Calu3 (cell line): ENCODE data around the gene TAS1R3. TPM values are rescaled to one million over a fixed set of nuclear protein-coding genes. Genes with fewer than 3 reads are reported as not detected.

Experiments
- BruUV-seq: library from RNA; stranded (reverse); fragments of 400-500 nt; replicated peaks from 2 replicates; lab custom pipeline; 2021; lab: Mats Ljungman, UMichigan
- CTCF ChIA-PET: fragments of 300-600 bp; sonication (Branson Sonifier 250); formaldehyde crosslinking; loops from one replicate; lab custom pipeline; 2022; ENCODE audit warnings: antibody characterized with exemption; lab: Charles Lee
- DNase-seq: peaks from one replicate; pipeline ENCODE4 v3.0.0; 2022
- H3K27ac Mint-ChIP-seq: one replicate; pipeline ENCODE4 v1.8.0; 2022; ENCODE audit warnings: mixed read lengths; ENCODE audit not compliant: unreplicated experiment
- H3K27me3 Mint-ChIP-seq: one replicate; pipeline ENCODE4 v1.8.0; 2022; ENCODE audit warnings: mixed read lengths; ENCODE audit not compliant: unreplicated experiment
- H3K36me3 Mint-ChIP-seq: one replicate; pipeline ENCODE4 v1.8.0; 2022; ENCODE audit warnings: mild to moderate bottlenecking, moderate library complexity, mixed read lengths; ENCODE audit not compliant: insufficient read depth, unreplicated experiment
- H3K4me1 Mint-ChIP-seq: one replicate; pipeline ENCODE4 v1.8.0; 2022; ENCODE audit warnings: mild to moderate bottlenecking, low read depth, mixed read lengths; ENCODE audit not compliant: unreplicated experiment
- H3K4me3 Mint-ChIP-seq: one replicate; pipeline ENCODE4 v1.8.0; 2022; ENCODE audit warnings: mild to moderate bottlenecking, low read depth, moderate library complexity, mixed read lengths; ENCODE audit not compliant: unreplicated experiment
- H3K9me3 Mint-ChIP-seq: one replicate; pipeline ENCODE4 v1.8.0; 2022; ENCODE audit warnings: low read depth, mixed read lengths; ENCODE audit not compliant: unreplicated experiment
- CTCF ChIP-seq: fragments of 200-600 bp; IDR thresholded peaks from one replicate; pipeline ENCODE4 v1.8.0; 2022; ENCODE audit warnings: antibody characterized with exemption; ENCODE audit not compliant: unreplicated experiment
- intact Hi-C: fragments of 100-400 bp; cut with micrococcal nuclease; formaldehyde crosslinking; loops from one replicate; pipeline ENCODE4 v1.10.0; 2022; ENCODE audit not compliant: unreplicated experiment
- total RNA-seq: library from RNA; stranded (reverse); gene quantifications from 2 replicates; pipeline ENCODE4 v1.2.3, GENCODE V29; 2022

Gene TAS1R3
- total RNA-seq, 1 experiment from 2014 or later: 0.42 TPM

- CTCF ChIA-PET: no interaction called here
- H3K27me3 Mint-ChIP-seq: no peaks in the 10 kb centered on the region
- no TSS peak for BruUV-seq
- H3K4me1 Mint-ChIP-seq: peaks cover 10% of the 10 kb centered on the region
- H3K27ac Mint-ChIP-seq: no peak overlapping the region
- intact Hi-C loops: no loop called here
- no peaks in the 10 kb centered on the region for H3K9me3 Mint-ChIP-seq
- H3K36me3 Mint-ChIP-seq: peaks cover 6% of the 10 kb centered on the region
- H3K4me3 Mint-ChIP-seq: no peak overlapping the region
- DNase-seq: no peak
- TF ChIP-seq CTCF: no peak
Observed at GRCh38 chr1:1284221-1285101, 46.6 kb upstream of the TAS1R3 start.

- no peak for TF ChIP-seq CTCF
- intact Hi-C loops: no loop called here
- Mint-ChIP-seq H3K4me3 (no peak overlapping the region), H3K9me3 (no peaks in the 10 kb centered on the region), H3K36me3 (peaks cover 9% of the 10 kb centered on the region), H3K4me1 (peaks cover 10% of the 10 kb centered on the region), H3K27me3 (no peaks in the 10 kb centered on the region), H3K27ac (no peak overlapping the region)
- DNase-seq: no peak
- CTCF ChIA-PET: no interaction called here
- no TSS peak for BruUV-seq
Observed at GRCh38 chr1:1285102-1285571, 45.9 kb upstream of the TAS1R3 start.

- Mint-ChIP-seq H3K4me3 (no peak overlapping the region), H3K27ac (no peak overlapping the region), H3K36me3 (peaks cover 11% of the 10 kb centered on the region), H3K9me3 (no peaks in the 10 kb centered on the region), H3K4me1 (peaks cover 10% of the 10 kb centered on the region), H3K27me3 (no peaks in the 10 kb centered on the region)
- CTCF ChIA-PET: interaction anchor here (0.6 kb wide), 1 partner anchor 1325 kb away, joined by 3 read pairs; no protein-coding TSS in a partner anchor
- no peak for DNase-seq
- no TSS peak for BruUV-seq
- TF ChIP-seq CTCF: no peak
- intact Hi-C loops: no loop called here
Observed at GRCh38 chr1:1285611-1286311, 45.3 kb upstream of the TAS1R3 start.

GRCh38 chr1:1286313-1287261 lies 44.5 kb upstream of the TAS1R3 start:
- Mint-ChIP-seq H3K4me1 (peaks cover 10% of the 10 kb centered on the region), H3K27me3 (no peaks in the 10 kb centered on the region), H3K9me3 (no peaks in the 10 kb centered on the region), H3K36me3 (peaks cover 16% of the 10 kb centered on the region), H3K27ac (no peak overlapping the region), H3K4me3 (no peak overlapping the region)
- DNase-seq: no peak
- no peak for TF ChIP-seq CTCF
- CTCF ChIA-PET: interaction anchor here (0.6 kb wide), 1 partner anchor 1324 kb away, joined by 3 read pairs; no protein-coding TSS in a partner anchor
- no TSS peak for BruUV-seq
- intact Hi-C loops: no loop called here
